IMR-90 (cell line): ENCODE data around the gene NAPEPLD. TPM values are rescaled to one million over a fixed set of nuclear protein-coding genes. Genes with fewer than 3 reads are reported as not detected.

Experiments used
- ATAC-seq: fragments of 200-7000 bp; cut with Tn5 transposase; 2 replicates; pipeline ENCODE4 v1.9.1; 2020; ENCODE audit warnings: low read depth, mild to moderate bottlenecking, moderate library complexity
- BruUV-seq: library from RNA; stranded (reverse); fragments of 400-500 nt; replicated peaks from 2 replicates; lab custom pipeline; 2021; lab: Mats Ljungman, UMichigan
- CTCF ChIA-PET: fragments of 300-600 bp; formaldehyde crosslinking; extraction: SDS; loops from one replicate; lab custom pipeline; 2021; ENCODE audit warnings: antibody characterized with exemption; lab: Yijun Ruan, JAX
- POLR2A ChIA-PET: fragments of 300-600 bp; sonication (Branson Sonifier 250); formaldehyde crosslinking; loops from one replicate; lab custom pipeline; 2022; ENCODE audit warnings: antibody characterized with exemption; ENCODE audit not compliant: unreplicated experiment; lab: Charles Lee
- DNase-seq: peaks from one replicate; pipeline ENCODE4 v3.0.0; 2013
- H2AFZ ChIP-seq: replicated peaks from 2 replicates; pipeline ENCODE3; 2013; ENCODE audit warnings: low read length, mild to moderate bottlenecking; ENCODE audit not compliant: poor library complexity
- H2AK5ac ChIP-seq: 2 replicates; pipeline ENCODE4 v1.6.1; 2013; ENCODE audit warnings: low read depth, low read length, inconsistent platforms
- H2AK9ac ChIP-seq: replicated peaks from 2 replicates; pipeline ENCODE3; 2013; ENCODE audit warnings: mild to moderate bottlenecking, low read depth, low read length, moderate library complexity; ENCODE audit not compliant: poor library complexity
- H2BK120ac ChIP-seq: 2 replicates; pipeline ENCODE4 v1.6.1; 2013; ENCODE audit warnings: low read depth, low read length, inconsistent platforms
- H2BK15ac ChIP-seq: 3 replicates; pipeline ENCODE4 v1.6.1; 2013; ENCODE audit warnings: low read depth, low read length, inconsistent platforms
- H2BK20ac ChIP-seq: 2 replicates; pipeline ENCODE4 v1.6.1; 2013; ENCODE audit warnings: low read depth, mild to moderate bottlenecking, inconsistent platforms, low read length, moderate library complexity
- H2BK5ac ChIP-seq: 2 replicates; pipeline ENCODE4 v1.6.1; 2013; ENCODE audit warnings: mild to moderate bottlenecking, low read depth, low read length, inconsistent platforms; ENCODE audit not compliant: poor library complexity, severe bottlenecking
- H3K14ac ChIP-seq: replicated peaks from 2 replicates; pipeline ENCODE4 v1.6.1; 2013; ENCODE audit warnings: low read depth, low read length, inconsistent platforms
- H3K18ac ChIP-seq: 2 replicates; pipeline ENCODE4 v1.6.1; 2013; ENCODE audit warnings: low read depth, low read length, control low read depth
- H3K23ac ChIP-seq: 2 replicates; pipeline ENCODE4 v1.6.1; 2013; ENCODE audit warnings: low read depth, low read length, inconsistent platforms
- H3K27ac ChIP-seq: 2 replicates; pipeline ENCODE4 v1.5.1; 2013; ENCODE audit warnings: mild to moderate bottlenecking, control low read depth, low read length; ENCODE audit not compliant: insufficient read depth
- H3K27me3 ChIP-seq: 2 replicates; pipeline ENCODE4 v1.6.1; 2013; ENCODE audit warnings: low read length; ENCODE audit not compliant: control insufficient read depth, insufficient read depth
- H3K36me3 ChIP-seq: 2 replicates; pipeline ENCODE4 v1.6.1; 2013; ENCODE audit warnings: low read length, mixed read lengths; ENCODE audit not compliant: control insufficient read depth, insufficient read depth
- H3K4ac ChIP-seq: 2 replicates; pipeline ENCODE4 v1.6.1; 2013; ENCODE audit warnings: low read depth, low read length, inconsistent platforms
- H3K4me1 ChIP-seq: 2 replicates; pipeline ENCODE4 v1.6.1; 2013; ENCODE audit warnings: low read length, mixed read lengths; ENCODE audit not compliant: control insufficient read depth, insufficient read depth
- H3K4me2 ChIP-seq: 2 replicates; pipeline ENCODE4 v1.6.1; 2013; ENCODE audit warnings: low read depth, mild to moderate bottlenecking, control low read depth, low read length, moderate library complexity
- H3K4me3 ChIP-seq: 2 replicates; pipeline ENCODE4 v1.5.1; 2013; ENCODE audit warnings: low read depth, mild to moderate bottlenecking, control low read depth, low read length, moderate library complexity; ENCODE audit not compliant: insufficient read depth
- H3K56ac ChIP-seq: 2 replicates; pipeline ENCODE4 v1.6.1; 2013; ENCODE audit warnings: low read length, inconsistent platforms; ENCODE audit not compliant: insufficient read depth; ENCODE audit errors: extremely low read depth
- H3K79me1 ChIP-seq, 2 experiments: 2 replicates each; pipeline ENCODE4 v1.6.1; 2013; ENCODE audit warnings: low read length in 2 of 2, inconsistent platforms in 1 of 2, low read depth in 1 of 2
- H3K9ac ChIP-seq: 2 replicates; pipeline ENCODE4 v1.6.1; 2013; ENCODE audit warnings: low read depth, low read length, control low read depth
- H3K9me1 ChIP-seq: 2 replicates; pipeline ENCODE4 v1.6.1; 2013; ENCODE audit warnings: low read length, inconsistent platforms; ENCODE audit not compliant: insufficient read depth
- H3K9me3 ChIP-seq: 2 replicates; pipeline ENCODE4 v1.6.1; 2013; ENCODE audit warnings: low read length; ENCODE audit not compliant: control insufficient read depth, insufficient read depth
- H4K20me1 ChIP-seq: 2 replicates; pipeline ENCODE4 v1.6.1; 2013; ENCODE audit warnings: low read length, inconsistent platforms; ENCODE audit not compliant: insufficient read depth
- H4K5ac ChIP-seq: 2 replicates; pipeline ENCODE4 v1.6.1; 2013; ENCODE audit warnings: mild to moderate bottlenecking, low read depth, low read length, control low read depth
- H4K8ac ChIP-seq, 2 experiments: 2 replicates each; pipeline ENCODE4 v1.6.1; 2013; ENCODE audit warnings: low read depth in 2 of 2, low read length in 2 of 2, control low read depth in 1 of 2, inconsistent platforms in 1 of 2
- H4K91ac ChIP-seq: 2 replicates; pipeline ENCODE4 v1.6.1; 2013; ENCODE audit warnings: low read depth, low read length, inconsistent platforms; ENCODE audit not compliant: insufficient read depth
- BHLHE40 ChIP-seq: fragments of 150-350 bp; IDR thresholded peaks from 2 replicates; pipeline ENCODE4 v1.6.1; 2016; ENCODE audit warnings: mild to moderate bottlenecking, low read depth, low read length
- CEBPB ChIP-seq: IDR thresholded peaks from 2 replicates; pipeline ENCODE4 v1.6.1; 2012; ENCODE audit warnings: low read depth, low read length, improper control_type of control experiment
- CTCF ChIP-seq: conservative IDR thresholded peaks from 2 replicates; pipeline ENCODE4 v1.5.1; 2012; ENCODE audit warnings: mild to moderate bottlenecking, low read depth, low read length, improper control_type of control experiment
- ELK1 ChIP-seq: fragments of 150-350 bp; IDR thresholded peaks from 2 replicates; pipeline ENCODE4 v1.6.1; 2016; ENCODE audit warnings: low read depth, mild to moderate bottlenecking, low read length, moderate library complexity, borderline replicate concordance
- FOS ChIP-seq: fragments of 150-350 bp; IDR thresholded peaks from 2 replicates; pipeline ENCODE4 v1.6.1; 2016; ENCODE audit warnings: low read depth, low read length
- MAFK ChIP-seq: IDR thresholded peaks from 2 replicates; pipeline ENCODE4 v1.6.1; 2012; ENCODE audit warnings: low read depth, low read length, improper control_type of control experiment
- MAZ ChIP-seq: IDR thresholded peaks from 2 replicates; pipeline ENCODE4 v1.6.1; 2012; ENCODE audit warnings: low read depth, mild to moderate bottlenecking, low read length, improper control_type of control experiment, moderate library complexity, borderline replicate concordance
- MXI1 ChIP-seq: IDR thresholded peaks from 2 replicates; pipeline ENCODE4 v1.6.1; 2012; ENCODE audit warnings: low read depth, mild to moderate bottlenecking, low read length, moderate library complexity, borderline replicate concordance
- NFE2L2 ChIP-seq: fragments of 150-350 bp; IDR thresholded peaks from 2 replicates; pipeline ENCODE4 v1.6.1; 2016; ENCODE audit warnings: low read depth, mild to moderate bottlenecking, low read length
- POLR2A ChIP-seq: IDR thresholded peaks from 2 replicates; pipeline ENCODE4 v1.6.1; 2012; ENCODE audit warnings: mild to moderate bottlenecking, low read depth, low read length
- RAD21 ChIP-seq: IDR thresholded peaks from 2 replicates; pipeline ENCODE4 v1.6.1; 2012; ENCODE audit warnings: low read length, improper control_type of control experiment
- RCOR1 ChIP-seq: IDR thresholded peaks from 2 replicates; pipeline ENCODE4 v1.6.1; 2012; ENCODE audit warnings: mild to moderate bottlenecking, low read length, improper control_type of control experiment; ENCODE audit not compliant: insufficient replicate concordance
- RFX5 ChIP-seq: IDR thresholded peaks from 2 replicates; pipeline ENCODE4 v1.8.0; 2012; ENCODE audit warnings: low read depth, mild to moderate bottlenecking, low read length, moderate library complexity
- SMC3 ChIP-seq: fragments of 150-350 bp; IDR thresholded peaks from 2 replicates; pipeline ENCODE4 v1.6.1; 2016; ENCODE audit warnings: low read depth, mild to moderate bottlenecking, antibody characterized with exemption, low read length, moderate library complexity
- USF2 ChIP-seq: fragments of 150-350 bp; IDR thresholded peaks from 2 replicates; pipeline ENCODE4 v1.6.1; 2017; ENCODE audit warnings: mild to moderate bottlenecking, antibody characterized with exemption, low read length, low read depth
- WGBS, 2 experiments: methylation state at CpG; one replicate each; pipeline versions ENCODE4 v1.1.5 to v1.1.7; 2013; ENCODE audit warnings: missing lambda C conversion rate in 2 of 2; ENCODE audit not compliant: insufficient read length in 1 of 2; ENCODE audit errors: extremely low coverage in 2 of 2; 5-methylcytosine and 5-hydroxymethylcytosine counted together
- dilution Hi-C: fragments of 300-500 bp; cut with HindIII; formaldehyde crosslinking; loops from one replicate; pipeline ENCODE4 v1.14.3; 2018; ENCODE audit warnings: low sequenced_read_pairs; ENCODE audit not compliant: unreplicated experiment
- in situ Hi-C: fragments of 300-500 bp; cut with MboI; formaldehyde crosslinking; loops from 3 replicates; pipeline ENCODE4 v1.14.3; 2019; ENCODE audit warnings: low sequenced_read_pairs, inconsistent platforms, mixed read lengths
- intact Hi-C: fragments of 100-400 bp; cut with micrococcal nuclease; formaldehyde crosslinking; loops from 2 replicates; pipeline ENCODE4 v1.10.0; 2022
- polyA plus RNA-seq, 3 experiments: library from polyadenylated mRNA; depleted of rRNA; stranded (reverse); fragments of >200 nt; gene quantifications; 2 replicates each; pipeline ENCODE4 v1.2.3, GENCODE V29; 2012; ENCODE audit warnings: low replicate concordance in 1 of 3
- total RNA-seq: library from RNA; depleted of rRNA; stranded (reverse); fragments of >200 nt; gene quantifications from 2 replicates; pipeline ENCODE4 v1.2.3, GENCODE V29; 2012

NAPEPLD gene
- total and polyA plus RNA-seq, 2 of the 4 experiments (the other 2 are of a cell fraction): 2.2 to 3.4 TPM

GRCh38 chr7:103130901-103131624 is 17.8 kb downstream of the NAPEPLD start:
- no peak overlapping the region for H2AK9ac ChIP-seq
- no TSS peak for BruUV-seq
- H3K4ac ChIP-seq: no peak overlapping the region
- POLR2A ChIA-PET: no interaction called here
- 80% methylated on average over 3 of the region's 9 CpGs; no CpG with 5 or more reads in 1 of the 2 experiments for WGBS, 2 experiments
- peaks cover 2% of the 10 kb centered on the region; the same call in 1 of the 2 replicates for H3K36me3 ChIP-seq
- no peak overlapping the region for H3K18ac ChIP-seq
- no peak overlapping the region for H3K14ac ChIP-seq
- no peak overlapping the region for H2BK5ac ChIP-seq
- CTCF ChIA-PET: no interaction called here
- peaks cover 0 to 2% of the 10 kb centered on the region in 2 experiments; a peak in 1 of 4 replicates for H3K79me1 ChIP-seq
- H3K9me3 ChIP-seq: no peaks in the 10 kb centered on the region
- no peak overlapping the region for H3K27ac ChIP-seq
- H3K4me1 ChIP-seq: peaks cover 1% of the 10 kb centered on the region; the same call in 1 of the 2 replicates
- H3K9me1 ChIP-seq: peaks cover 9% of the 10 kb centered on the region; the same call in 1 of the 2 replicates
- no peaks in the 10 kb centered on the region for H3K27me3 ChIP-seq
- H3K56ac ChIP-seq: no peak overlapping the region
- dilution Hi-C loops (no loop called here), intact Hi-C loops (no loop called here), in situ Hi-C loops (no loop called here)
- H3K4me3 ChIP-seq: no peak overlapping the region
- no peak overlapping the region for H2BK15ac ChIP-seq
- no peak overlapping the region for H2BK120ac ChIP-seq
- no peak overlapping the region for H3K9ac ChIP-seq
- H2AFZ ChIP-seq: no peak overlapping the region
- no peak overlapping the region for H2AK5ac ChIP-seq
- no peak overlapping the region for H2BK20ac ChIP-seq
- ATAC-seq (no peak), DNase-seq (no peak)
- H4K5ac ChIP-seq: no peak overlapping the region
- H3K23ac ChIP-seq: no peak overlapping the region
- H4K8ac ChIP-seq: no peak overlapping the region
- no peak overlapping the region for H3K4me2 ChIP-seq
- H4K91ac ChIP-seq: no peak overlapping the region
- 0 out of 2 replicates have a peak, but pooled peaks cover 3% of the 10 kb centered on the region for H4K20me1 ChIP-seq
- TF ChIP-seq RFX5: no peak
- TF ChIP-seq MAZ: no peak
- TF ChIP-seq RCOR1: no peak
- no peak for TF ChIP-seq USF2
- no peak for TF ChIP-seq SMC3
- TF ChIP-seq CTCF: no peak
- TF ChIP-seq RAD21: no peak
- no peak for TF ChIP-seq BHLHE40
- TF ChIP-seq NFE2L2: no peak
- no peak for TF ChIP-seq MXI1
- no peak for TF ChIP-seq POLR2A
- TF ChIP-seq ELK1: no peak
- no peak for TF ChIP-seq MAFK
- no peak for TF ChIP-seq CEBPB
- TF ChIP-seq FOS: no peak
